Endothelial cell of umbilical vein (primary cell): ENCODE data around the gene PLCXD1. TPM values are rescaled to one million over a fixed set of nuclear protein-coding genes. Genes with fewer than 3 reads are reported as not detected.

ENCODE experiments used
- BruUV-seq: library from RNA; stranded (reverse); fragments of 400-500 nt; replicated peaks from 2 replicates; lab custom pipeline; 2021; lab: Mats Ljungman, UMichigan
- CTCF ChIA-PET: fragments of 300-600, 350-600 bp; sonication (Branson Sonifier 250); formaldehyde crosslinking; loops from one replicate; lab custom pipeline; 2021; ENCODE audit warnings: antibody characterized with exemption, inconsistent platforms; lab: Charles Lee
- POLR2A ChIA-PET: fragments of 300-600, 350-600 bp; sonication (Branson Sonifier 250); formaldehyde crosslinking; loops from one replicate; lab custom pipeline; 2021; ENCODE audit warnings: antibody characterized with exemption, inconsistent platforms; lab: Charles Lee
- DNase-seq: peaks from one replicate; pipeline ENCODE4 v3.0.0-alpha.2; 2011; ENCODE audit warnings: low read depth, low spot score
- FAIRE-seq: peaks from 2 replicates; lab custom pipeline; 2011; peaks lifted over from hg19 to GRCh38; lab: Jason Lieb, UNC
- H2AFZ ChIP-seq: 2 replicates; pipeline ENCODE4 v1.6.0; 2012; ENCODE audit warnings: low read depth, low read length, control low read depth, inconsistent platforms
- H3K27ac ChIP-seq: 2 replicates; pipeline ENCODE4 v1.5.1; 2011; ENCODE audit warnings: low read depth, mild to moderate bottlenecking, control low read depth, low read length, moderate library complexity; ENCODE audit not compliant: insufficient read depth
- H3K27me3 ChIP-seq, 2 experiments: 2 replicates each; pipeline versions ENCODE4 v1.6.0 to v1.6.1; 2011; ENCODE audit warnings: low read length in 2 of 2, mixed read lengths in 1 of 2; ENCODE audit not compliant: control insufficient read depth in 2 of 2, insufficient read depth in 2 of 2
- H3K36me3 ChIP-seq, 2 experiments: 2 replicates in 1 of 2; 3 replicates in 1 of 2; pipeline ENCODE4 v1.5.1; 2011; ENCODE audit warnings: low read length in 2 of 2, mild to moderate bottlenecking in 1 of 2, moderate library complexity in 1 of 2; ENCODE audit not compliant: control insufficient read depth in 2 of 2, insufficient read depth in 2 of 2; ENCODE audit errors: extremely low read depth in 1 of 2
- H3K4me1 ChIP-seq: 3 replicates; pipeline ENCODE4 v1.5.1; 2011; ENCODE audit warnings: mild to moderate bottlenecking, low read length; ENCODE audit not compliant: control insufficient read depth, insufficient read depth; ENCODE audit errors: extremely low read depth
- H3K4me2 ChIP-seq: 2 replicates; pipeline ENCODE4 v1.6.1; 2011; ENCODE audit warnings: low read length, control low read depth, mixed read lengths; ENCODE audit not compliant: insufficient read depth
- H3K4me3 ChIP-seq, 3 experiments: fragments of 200-600 bp in 1 of 3; sonication (generic), shearing (Covaris generic) in 1 of 3; replicated peaks in 1 of 3; 2 replicates each; pipeline ENCODE4 v1.5.1; 2011 to 2016; ENCODE audit warnings: control low read depth in 3 of 3, low read length in 3 of 3, mild to moderate bottlenecking in 2 of 3, inconsistent platforms in 1 of 3, low read depth in 1 of 3, moderate library complexity in 1 of 3; ENCODE audit not compliant: insufficient read depth in 1 of 3
- H3K79me2 ChIP-seq: 2 replicates; pipeline ENCODE4 v1.6.0; 2012; ENCODE audit warnings: low read length, inconsistent platforms; ENCODE audit not compliant: control insufficient read depth, insufficient read depth
- H3K9ac ChIP-seq: replicated peaks from 2 replicates; pipeline ENCODE3; 2011; ENCODE audit warnings: low read length, control low read depth; ENCODE audit not compliant: insufficient read depth; ENCODE audit errors: extremely low read depth
- H3K9me1 ChIP-seq: replicated peaks from 3 replicates; pipeline ENCODE4 v1.6.0; 2011; ENCODE audit warnings: mild to moderate bottlenecking, low read length; ENCODE audit not compliant: control insufficient read depth, insufficient read depth; ENCODE audit errors: extremely low read depth
- H3K9me3 ChIP-seq: replicated peaks from 2 replicates; pipeline ENCODE4 v1.5.1; 2012; ENCODE audit warnings: low read length, inconsistent platforms; ENCODE audit not compliant: control insufficient read depth, insufficient read depth
- H4K20me1 ChIP-seq: replicated peaks from 2 replicates; pipeline ENCODE3; 2011; ENCODE audit warnings: mild to moderate bottlenecking, low read length; ENCODE audit not compliant: control insufficient read depth, insufficient read depth; ENCODE audit errors: extremely low read depth
- FOS ChIP-seq: IDR thresholded peaks from 2 replicates; pipeline ENCODE4 v1.6.1; 2011; ENCODE audit warnings: mild to moderate bottlenecking, low read length, moderate library complexity, borderline replicate concordance; ENCODE audit not compliant: insufficient read depth
- MYC ChIP-seq: IDR thresholded peaks from one replicate; pipeline ENCODE4 v1.6.1; 2011; ENCODE audit warnings: mild to moderate bottlenecking, low read depth, low read length
- POLR2AphosphoS5 ChIP-seq: IDR thresholded peaks from 2 replicates; pipeline ENCODE4 v1.6.1; 2012; ENCODE audit warnings: low read depth, mild to moderate bottlenecking, control low read depth, low read length, moderate library complexity; ENCODE audit not compliant: insufficient read depth
- dilution Hi-C: fragments of 300-500 bp; cut with MboI; formaldehyde crosslinking; loops from one replicate; pipeline ENCODE4 v1.15.0; 2019; ENCODE audit warnings: low sequenced_read_pairs; ENCODE audit not compliant: extremely low pct_ligation_motif_present
- intact Hi-C: fragments of 100-400 bp; cut with micrococcal nuclease; formaldehyde crosslinking; loops from one replicate; pipeline ENCODE4 v1.10.0; 2022
- polyA plus RNA-seq, 4 experiments: library from polyadenylated mRNA; depleted of rRNA in 3 of 4; stranded (reverse) in 3 of 4; unstranded in 1 of 4; fragments of >200 nt; gene quantifications; 2 replicates each; pipeline versions ENCODE4 v1.2.1 to v1.2.3, GENCODE V29; 2011 to 2012; ENCODE audit warnings: missing spikeins in 1 of 4
- total RNA-seq: library from RNA; stranded (reverse); gene quantifications from 2 replicates; pipeline ENCODE4 v1.2.3, GENCODE V29; 2021

PLCXD1 gene
- total and polyA plus RNA-seq, 2 donors (not counting 3 experiments of a cell fraction or from before 2014, with no cell fraction given), result 11.7 to 16.8 TPM

DNA sequence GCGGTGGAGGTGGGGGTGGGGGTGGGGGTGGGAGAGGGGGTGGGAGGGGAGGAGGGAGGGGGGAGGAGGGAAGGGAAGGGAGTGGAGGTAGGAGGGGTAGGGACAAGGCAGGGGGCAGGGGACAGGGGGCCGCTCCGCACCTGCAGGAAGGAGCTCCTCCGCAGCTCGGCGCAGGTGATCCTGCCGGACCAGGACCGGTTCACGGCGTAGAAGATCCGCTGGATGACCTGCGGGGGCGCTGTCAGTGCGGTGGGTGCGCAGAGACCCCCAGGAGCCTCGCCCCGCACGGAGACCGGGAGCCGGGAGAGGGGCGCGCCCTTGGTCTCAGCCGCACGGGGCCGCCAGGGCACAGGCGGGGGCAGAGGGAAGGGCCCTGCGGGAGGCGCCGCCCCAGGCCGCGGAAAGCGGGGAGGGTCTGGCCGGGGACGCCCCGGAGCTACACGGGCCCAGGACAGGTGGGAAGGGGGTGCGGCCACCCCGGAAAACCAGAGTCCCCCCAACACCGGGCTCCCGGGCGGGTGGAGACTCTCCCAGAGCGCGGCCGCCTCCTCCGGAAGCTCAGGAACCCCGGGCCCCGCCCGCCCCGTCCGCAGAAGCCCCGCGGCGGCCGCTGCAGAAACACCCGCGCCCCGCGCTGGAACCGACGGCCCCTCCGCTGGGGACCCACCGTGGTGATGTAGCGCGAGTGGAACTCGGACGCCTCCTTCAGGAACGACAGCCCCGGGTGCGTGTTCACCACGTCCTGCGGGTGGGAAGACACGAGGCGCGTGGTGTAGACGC lies 65.0 kb downstream of the PLCXD1 start:
- DNase-seq (no peak), FAIRE-seq (no peak)
- H3K9me3 ChIP-seq, result no peaks in the 10 kb centered on the region
- H3K79me2 ChIP-seq, result no peaks in the 10 kb centered on the region
- TF ChIP-seq FOS (no peak), MYC (no peak)
- H4K20me1 ChIP-seq, result no peaks in the 10 kb centered on the region
- H2AFZ ChIP-seq, result no peak overlapping the region
- no peaks in the 10 kb centered on the region for H3K36me3 ChIP-seq
- no peaks in the 10 kb centered on the region for H3K27me3 ChIP-seq
- no peak overlapping the region for H3K27ac ChIP-seq
- CTCF ChIA-PET, result no interaction called here
- no TSS peak for BruUV-seq
- H3K9ac ChIP-seq, result no peak overlapping the region
- H3K4me3 ChIP-seq, result no peak overlapping the region
- no peaks in the 10 kb centered on the region for H3K9me1 ChIP-seq
- H3K4me2 ChIP-seq, result no peak overlapping the region
- POLR2A ChIA-PET, result no interaction called here
- dilution Hi-C loops (no loop called here), intact Hi-C loops (no loop called here)
- peaks cover 9% of the 10 kb centered on the region for H3K4me1 ChIP-seq

DNA sequence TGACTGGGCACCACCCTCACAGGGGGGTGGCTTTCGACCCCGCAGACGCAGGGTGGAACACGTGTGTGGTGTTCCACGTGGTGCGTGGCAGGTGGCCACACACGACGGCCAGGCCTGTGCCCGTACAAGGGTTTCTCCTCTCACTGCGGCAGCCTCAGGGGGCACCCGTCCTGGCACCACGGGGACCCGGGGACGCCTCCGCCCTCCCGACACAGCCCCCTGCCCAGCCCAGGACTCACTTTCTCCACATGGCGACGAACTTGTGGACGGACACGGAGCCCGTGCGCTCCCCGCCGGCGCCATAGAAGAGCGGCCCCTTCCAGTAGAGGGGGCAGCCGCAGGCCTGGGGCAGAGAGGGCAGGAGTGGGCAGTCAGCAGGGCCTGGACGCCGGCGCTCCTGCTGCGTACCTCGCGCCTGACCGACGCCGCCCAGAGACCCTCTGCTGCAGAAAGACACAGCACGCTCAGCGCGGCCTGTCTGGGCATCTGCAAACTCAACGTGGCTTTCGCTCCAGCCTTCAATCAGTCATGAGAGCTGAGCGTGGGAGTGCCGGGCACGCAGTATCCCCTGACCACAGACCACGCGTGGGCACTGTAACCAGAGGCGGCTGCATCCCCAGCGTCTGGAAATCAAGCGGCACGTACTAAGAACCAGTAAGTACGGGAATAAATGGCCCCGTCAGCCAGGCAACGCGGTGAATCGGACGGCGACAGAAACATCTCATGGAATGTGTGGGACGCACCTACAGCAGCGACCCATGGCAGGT lies 66.4 kb downstream of the PLCXD1 start:
- Histone ChIP-seq H3K9me1 (no peaks in the 10 kb centered on the region), H2AFZ (no peak overlapping the region), H3K4me2 (no peak overlapping the region), H3K9me3 (no peaks in the 10 kb centered on the region), H4K20me1 (no peaks in the 10 kb centered on the region), H3K27ac (no peak overlapping the region), H3K36me3 (no peaks in the 10 kb centered on the region), H3K4me1 (peaks cover 9% of the 10 kb centered on the region), H3K79me2 (no peaks in the 10 kb centered on the region), H3K4me3 (no peak overlapping the region), H3K9ac (no peak overlapping the region), H3K27me3 (no peaks in the 10 kb centered on the region)
- DNase-seq (no peak), FAIRE-seq (no peak)
- BruUV-seq, result no TSS peak
- TF ChIP-seq FOS (no peak), POLR2AphosphoS5 (no peak)
- ChIA-PET CTCF (no interaction called here), POLR2A (no interaction called here)
- dilution Hi-C loops (no loop called here), intact Hi-C loops (no loop called here)
